Adipose tissue (tissue), 3 donors: ENCODE data around the gene YIF1A. TPM values are rescaled to one million over a fixed set of nuclear protein-coding genes. Genes with fewer than 3 reads are reported as not detected.
"Not testable (repeated sequence)": the region's sequence is repeated elsewhere in the genome, so short reads cannot be mapped to it uniquely, and the experiment has no call there.

Experiments
- H3K27ac ChIP-seq: one replicate; pipeline ENCODE4 v1.5.1; 2013; ENCODE audit warnings: low read depth, low read length
- WGBS, 3 donors: extraction: QIAGEN DNeasy Blood & Tissue Kit; methylation state at CpG; one replicate each; pipeline ENCODE4 v1.1.7; 2013; 5-methylcytosine and 5-hydroxymethylcytosine counted together
- polyA plus RNA-seq, 3 donors: library from polyadenylated mRNA; stranded (reverse); fragments of 200-250 nt; gene quantifications; one replicate each; pipeline ENCODE4 v1.2.3, GENCODE V29; 2013
- donor health status: healthy with polysubstance abuse.
- donor health status: Bipolar disorder and iron deficiency.
- donor health status: healthy.

Gene YIF1A
- polyA plus RNA-seq, 3 donors = 62.9 to 84.3 (median 78.5) TPM

DNA sequence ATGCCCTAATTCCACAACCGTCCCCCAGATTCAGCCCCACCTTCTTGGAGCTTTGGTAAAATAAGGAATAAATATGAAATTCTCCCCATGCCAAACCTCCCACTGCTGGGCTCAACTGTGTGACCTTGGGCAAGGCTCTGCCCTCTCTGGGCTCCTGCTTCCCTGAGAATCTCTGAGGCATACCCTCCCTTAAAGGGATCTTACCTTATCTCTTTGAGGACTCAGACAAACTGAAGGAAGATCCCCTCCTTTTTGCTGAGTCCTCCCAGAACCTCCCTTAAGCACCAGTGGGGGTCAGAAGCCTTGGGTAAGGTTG lies 25.2 kb upstream of the YIF1A start:
- no peak overlapping the region for H3K27ac ChIP-seq
- WGBS, 3 donors = 55 to 100% (median 76%) methylated on average over 1 of the region's 1 CpG

DNA sequence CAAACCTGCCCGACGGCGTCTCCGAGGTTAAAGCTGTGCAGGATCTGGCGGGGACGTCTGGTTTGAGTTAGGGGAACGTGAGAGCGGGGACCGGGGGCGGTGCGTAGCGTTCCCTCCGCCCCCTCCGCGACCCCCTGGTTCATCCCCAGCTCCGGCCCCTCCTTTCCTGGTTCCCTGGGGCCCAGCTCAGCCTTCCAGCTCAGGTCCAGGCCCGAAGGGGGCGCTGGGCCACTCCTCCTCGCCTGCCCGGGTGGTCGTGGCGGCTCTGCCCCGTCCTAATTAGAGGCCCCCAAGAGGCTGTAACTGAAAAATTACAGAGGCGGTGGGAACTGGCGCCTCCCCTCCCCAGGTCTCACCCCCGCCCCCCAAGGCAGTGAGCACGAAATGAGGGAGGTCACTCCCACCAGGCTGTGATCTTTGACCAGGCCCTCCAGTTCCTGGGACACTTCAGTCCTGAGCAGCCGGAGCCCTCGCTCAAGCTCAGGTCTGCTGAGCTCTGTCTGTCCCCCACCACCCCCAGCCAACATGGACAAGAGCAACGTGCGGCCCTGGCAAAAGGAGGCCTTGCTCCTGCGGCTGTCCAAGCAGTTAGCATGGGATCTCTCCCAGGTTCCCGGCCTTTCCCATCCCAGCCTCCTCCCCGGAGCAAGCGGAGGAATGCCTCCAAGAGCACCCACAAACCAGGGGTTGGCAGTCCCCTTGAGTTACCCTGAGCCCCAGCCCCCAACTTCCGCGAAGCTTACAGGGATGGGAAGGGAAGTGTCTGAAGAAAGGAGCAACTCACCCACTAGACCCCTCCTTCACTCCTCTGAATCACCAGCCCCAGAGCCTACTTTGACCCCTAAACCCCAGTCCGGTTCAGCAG lies 24.6 kb upstream of the YIF1A start:
- H3K27ac ChIP-seq = peak overlapping the region; percentile 78
- WGBS, 3 donors = 34 to 45% (median 39%) methylated on average over 32 to 38 of the region's 38 CpGs

DNA sequence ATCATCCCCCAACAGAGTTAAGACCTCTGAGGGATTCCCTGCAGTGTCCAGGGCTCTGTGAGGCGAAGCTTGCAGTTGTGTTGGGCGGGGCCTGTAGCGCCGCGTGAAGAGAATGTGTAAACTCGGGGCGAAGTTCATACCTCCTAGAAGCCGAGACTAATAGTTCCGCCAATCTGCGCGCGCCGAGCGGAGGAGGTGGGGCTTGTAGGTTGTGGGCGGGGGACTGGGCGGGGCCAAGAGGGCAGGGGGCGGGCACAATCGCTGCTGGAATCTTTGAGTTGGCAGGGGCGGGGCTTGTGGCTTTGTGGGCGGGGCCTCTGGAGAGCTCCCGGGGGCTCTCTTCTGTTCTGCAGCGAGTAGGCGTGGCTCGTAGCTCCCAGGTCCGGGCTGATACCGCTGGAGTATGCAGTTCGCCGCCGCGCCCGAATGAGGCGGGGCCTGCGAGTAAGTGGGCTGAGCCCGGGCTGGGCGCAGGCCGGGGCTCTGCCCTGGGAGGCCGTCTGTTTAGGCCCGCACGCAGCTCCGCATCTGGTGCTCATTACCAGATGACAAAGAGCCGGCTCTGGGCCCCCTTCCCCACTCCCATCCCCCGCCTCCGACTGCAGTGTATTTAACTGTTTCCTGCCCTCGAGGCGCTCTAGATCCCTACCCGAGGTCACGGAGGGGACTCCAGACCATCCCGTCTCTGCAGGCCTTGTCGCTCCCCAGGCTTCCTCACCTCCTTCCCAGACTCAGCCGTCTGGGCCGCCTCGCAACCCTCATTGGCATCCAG lies 23.8 kb upstream of the YIF1A start:
- WGBS, 3 donors = 1 to 3% (median 3%) methylated on average over 49 to 52 of the region's 52 CpGs
- peak overlapping the region; percentile 78 for H3K27ac ChIP-seq

DNA sequence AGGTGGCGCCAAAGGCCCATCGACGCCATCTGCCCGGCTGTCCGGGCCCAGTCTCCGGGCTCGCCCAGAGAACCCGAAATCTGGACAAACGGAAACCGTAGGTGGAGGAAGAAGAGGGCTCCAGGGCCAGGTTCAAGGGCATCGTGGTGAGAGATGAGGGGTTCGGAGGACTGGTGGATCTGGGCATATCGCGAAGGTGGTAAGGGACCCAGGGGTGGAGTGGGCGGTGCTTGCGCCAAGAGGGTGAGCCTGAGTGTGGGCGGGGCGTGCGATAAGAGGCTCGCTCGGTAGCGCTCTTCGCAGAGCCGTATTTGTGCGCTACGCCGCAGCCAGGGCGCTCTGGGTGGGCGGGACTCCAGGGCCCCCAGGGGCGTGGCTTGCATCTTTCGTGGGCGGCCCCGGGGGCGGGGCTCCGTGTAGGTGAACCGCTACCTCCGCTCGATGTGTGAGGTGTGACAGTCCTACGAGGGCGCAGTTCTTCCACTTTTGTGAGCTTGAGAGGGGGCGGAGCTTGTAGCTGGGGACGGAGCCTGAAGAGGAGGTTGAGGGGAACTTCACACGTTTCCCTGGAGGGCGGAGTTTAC lies 23.1 kb upstream of the YIF1A start:
- 0 to 1% (median 1%) methylated on average over 44 of the region's 44 CpGs for WGBS, 3 donors

DNA sequence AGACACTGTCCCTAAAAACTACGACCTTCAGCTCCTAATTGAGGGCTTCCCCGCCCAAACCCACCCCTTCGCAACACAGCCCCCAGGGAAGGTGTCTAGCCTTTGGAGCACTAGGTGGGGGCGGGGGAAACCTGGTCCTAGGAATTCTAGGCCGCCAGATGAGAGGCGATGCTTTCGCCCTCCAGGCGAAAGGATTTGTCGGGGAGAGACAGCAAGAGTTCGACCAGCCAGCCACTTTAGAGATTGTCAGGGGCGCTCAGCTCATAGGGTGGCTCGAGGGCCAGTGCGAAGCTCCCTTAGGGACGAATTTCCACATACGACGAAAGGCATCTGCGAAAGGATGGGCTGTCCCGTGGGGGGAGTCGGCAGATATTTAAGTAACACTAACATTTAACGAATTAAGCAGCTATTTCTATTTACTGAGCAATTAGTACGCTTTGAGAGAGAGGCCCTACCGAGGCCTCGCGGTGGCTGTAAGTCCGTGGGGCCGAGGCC lies 22.6 kb upstream of the YIF1A start:
- peak overlapping the region; percentile 21 for H3K27ac ChIP-seq
- 26 to 34% (median 28%) methylated on average over 26 of the region's 26 CpGs for WGBS, 3 donors

More for the DNA sequence above, 23.1 kb upstream of the YIF1A start:
- peak overlapping the region; percentile 21 for H3K27ac ChIP-seq

DNA sequence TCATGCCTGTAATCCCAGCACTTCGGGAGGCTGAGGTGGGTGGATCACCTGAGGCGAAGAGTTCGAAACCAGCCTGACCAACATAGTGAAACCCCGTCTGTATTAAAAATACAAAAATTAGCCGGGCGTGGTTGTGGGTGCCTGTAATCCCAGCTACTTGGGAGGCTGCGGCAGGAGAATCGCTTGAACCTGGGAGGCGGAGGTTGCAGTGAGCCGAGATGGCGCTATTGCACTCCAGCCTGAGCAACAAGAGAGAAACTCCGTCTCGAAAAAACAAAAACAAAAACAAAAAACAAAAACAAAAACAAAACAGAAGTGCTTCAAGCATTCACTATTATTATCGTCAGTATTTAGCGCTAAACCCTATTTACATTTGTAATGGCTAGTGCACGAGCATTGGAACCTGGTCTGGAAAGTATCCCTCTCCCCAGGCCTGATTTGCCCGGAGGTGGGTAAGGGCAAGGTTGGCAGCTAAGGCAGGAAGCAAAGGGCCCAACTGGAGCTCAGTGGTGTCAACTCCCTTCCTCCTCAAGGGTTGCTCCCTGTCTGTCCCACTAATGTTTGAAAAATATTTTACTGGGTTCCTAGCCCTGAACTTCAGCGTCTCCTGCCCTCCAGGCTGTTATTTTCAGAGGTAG lies 22.0 kb upstream of the YIF1A start:
- 85 to 88% (median 87%) methylated on average over 18 of the region's 18 CpGs for WGBS, 3 donors
- H3K27ac ChIP-seq = not testable (repeated sequence)

DNA sequence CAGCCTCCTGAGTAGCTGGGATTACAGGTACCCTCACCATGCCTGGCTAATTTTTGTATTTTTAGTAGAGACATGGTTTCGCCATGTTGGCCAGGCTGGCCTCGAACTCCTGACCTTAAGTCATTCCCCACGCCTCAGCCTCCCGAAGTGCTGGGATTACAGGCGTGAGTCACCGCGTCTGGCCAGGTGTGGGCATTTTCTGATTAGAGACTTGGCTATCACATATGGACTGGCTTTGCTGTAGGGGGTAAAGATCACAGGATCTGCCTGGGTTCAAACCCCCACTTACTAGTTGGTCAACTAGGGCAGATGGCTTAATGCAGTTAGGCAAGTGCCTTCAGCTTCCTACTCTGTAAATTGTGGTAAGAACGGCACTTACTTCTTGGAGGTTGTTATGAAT lies 21.4 kb upstream of the YIF1A start:
- H3K27ac ChIP-seq = no peak overlapping the region
- 69 to 82% (median 78%) methylated on average over 8 of the region's 8 CpGs for WGBS, 3 donors

DNA sequence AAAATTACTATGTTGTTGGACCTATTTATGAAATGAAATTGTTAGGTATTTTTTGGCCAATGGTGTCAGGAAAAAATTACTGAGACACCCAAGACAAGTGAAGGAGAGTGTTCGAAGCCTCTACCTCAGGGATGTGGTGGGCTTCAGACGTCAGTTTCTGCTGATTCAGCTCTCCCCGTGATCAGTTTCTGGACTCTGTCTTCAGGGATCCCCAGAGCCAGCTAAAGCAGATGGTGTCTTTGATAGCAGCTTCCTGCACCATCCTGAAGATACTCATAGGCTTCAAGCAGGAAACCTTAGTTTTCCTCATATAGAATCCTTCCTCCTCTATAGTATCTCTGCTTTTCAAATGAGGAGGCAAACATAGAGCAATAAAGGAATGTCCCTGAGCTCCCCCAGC lies 20.5 kb upstream of the YIF1A start:
- no peak overlapping the region for H3K27ac ChIP-seq
- 41 to 73% (median 50%) methylated on average over 3 of the region's 3 CpGs for WGBS, 3 donors

DNA sequence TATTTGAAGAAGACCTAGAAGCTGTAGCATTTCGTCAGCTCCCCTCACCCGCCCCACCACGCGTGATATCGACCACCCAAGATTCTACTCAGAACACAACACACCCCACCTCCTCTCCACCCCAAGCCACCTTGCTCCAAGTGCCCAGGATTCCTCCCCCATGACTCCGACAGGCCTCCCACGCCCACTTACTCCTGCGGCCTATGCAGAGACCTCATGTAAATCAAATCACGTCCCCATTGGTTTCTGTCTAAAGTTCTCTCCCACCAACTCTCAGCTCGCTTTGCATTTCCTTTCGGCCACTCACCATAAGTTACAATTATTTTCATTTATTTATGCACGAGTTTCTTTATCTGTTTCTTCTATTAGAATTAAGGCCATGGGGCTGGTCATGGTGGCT lies 13.7 kb upstream of the YIF1A start:
- no peak overlapping the region for H3K27ac ChIP-seq
- 83 to 87% (median 85%) methylated on average over 12 of the region's 12 CpGs for WGBS, 3 donors

DNA sequence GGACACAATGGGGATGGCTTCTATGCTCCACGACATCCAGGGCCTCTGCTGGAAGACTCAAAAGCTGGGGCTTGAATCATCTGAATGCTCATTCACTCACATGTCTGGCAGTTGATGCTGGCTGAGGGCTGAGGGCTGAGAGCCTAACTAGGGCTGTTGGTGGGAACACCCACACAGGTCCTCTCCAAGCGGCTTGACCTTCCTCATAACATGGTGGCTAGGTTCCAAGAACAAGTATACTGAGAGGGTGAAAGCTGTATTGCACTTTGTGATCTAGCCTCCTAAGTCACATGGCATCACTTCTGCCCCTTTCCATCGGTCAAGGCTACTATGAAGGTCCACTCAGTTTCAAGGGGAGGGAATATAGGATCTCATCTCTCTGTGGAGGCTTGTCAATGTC lies 10.2 kb upstream of the YIF1A start:
- WGBS, 3 donors = 58 to 74% (median 64%) methylated on average over 3 of the region's 3 CpGs
- H3K27ac ChIP-seq = no peak overlapping the region

DNA sequence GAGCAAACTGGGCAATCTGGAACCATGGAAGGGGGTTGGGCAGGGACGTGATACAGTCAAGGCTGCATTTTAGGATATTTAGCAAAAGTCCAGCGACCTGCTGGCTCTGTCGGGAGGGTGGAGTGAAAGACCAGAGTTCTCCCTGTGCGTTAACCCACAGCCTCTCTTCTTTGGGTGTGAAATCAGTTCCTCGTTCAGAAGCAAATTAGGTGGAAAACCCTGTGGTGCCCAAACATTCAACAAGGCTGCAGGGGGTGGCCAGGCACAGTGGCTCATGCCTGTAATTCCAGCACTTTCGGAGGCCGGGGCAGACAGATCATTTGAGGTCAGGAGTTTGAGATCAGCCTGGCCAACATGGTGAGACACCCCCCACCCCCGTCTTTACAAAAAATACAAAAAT lies 8.7 kb upstream of the YIF1A start:
- no peak overlapping the region for H3K27ac ChIP-seq
- WGBS, 3 donors = 47 to 62% (median 53%) methylated on average over 8 of the region's 8 CpGs

DNA sequence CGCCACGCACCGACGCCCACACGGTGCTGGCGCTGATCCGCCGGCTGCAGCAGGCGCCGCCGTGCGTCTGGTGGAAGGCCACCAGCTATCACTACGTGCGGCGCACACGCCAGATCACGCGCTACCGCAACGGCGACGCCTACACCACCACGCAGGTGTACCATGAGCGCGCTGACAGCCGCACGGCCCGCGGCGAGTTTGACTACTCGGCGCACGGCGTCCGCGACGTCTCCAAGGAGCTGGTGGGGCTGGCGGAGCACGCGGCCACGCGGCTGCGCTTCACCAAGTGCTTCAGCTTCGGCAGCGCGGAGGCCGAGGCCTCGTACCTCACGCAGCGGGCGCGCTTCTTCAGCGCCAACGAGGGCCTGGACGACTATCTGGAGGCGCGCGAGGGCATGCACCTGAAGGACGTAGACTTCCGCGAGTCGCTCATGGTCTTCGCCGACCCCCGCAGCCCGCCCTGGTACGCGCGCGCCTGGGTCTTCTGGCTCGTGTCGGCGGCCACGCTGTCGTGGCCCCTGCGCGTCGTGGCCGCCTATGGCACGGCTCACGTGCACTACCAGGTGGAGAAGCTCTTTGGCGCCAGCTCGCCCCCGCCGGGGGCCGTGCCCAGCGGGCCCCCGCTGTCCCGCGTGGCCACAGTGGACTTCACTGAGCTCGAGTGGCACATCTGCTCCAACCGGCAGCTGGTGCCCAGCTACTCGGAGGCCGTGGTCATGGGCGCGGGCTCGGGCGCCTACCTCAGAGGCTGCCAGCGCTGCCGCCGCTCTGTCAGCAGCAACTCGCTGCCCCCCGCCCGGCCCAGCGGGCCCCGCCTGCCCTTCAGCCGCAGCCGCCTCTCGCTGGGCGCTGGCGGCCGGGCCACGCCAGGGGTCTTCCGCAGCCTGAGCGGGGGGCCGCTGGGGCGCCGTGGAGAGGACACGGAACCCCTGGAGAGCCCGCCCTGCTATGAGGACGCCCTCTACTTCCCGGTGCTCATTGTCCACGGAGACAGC lies 6.0 kb upstream of the YIF1A start:
- 79 to 85% (median 80%) methylated on average over 105 to 123 of the region's 123 CpGs for whole genome bisulfite sequencing, 3 donors
- no peak overlapping the region for H3K27ac ChIP-seq

DNA sequence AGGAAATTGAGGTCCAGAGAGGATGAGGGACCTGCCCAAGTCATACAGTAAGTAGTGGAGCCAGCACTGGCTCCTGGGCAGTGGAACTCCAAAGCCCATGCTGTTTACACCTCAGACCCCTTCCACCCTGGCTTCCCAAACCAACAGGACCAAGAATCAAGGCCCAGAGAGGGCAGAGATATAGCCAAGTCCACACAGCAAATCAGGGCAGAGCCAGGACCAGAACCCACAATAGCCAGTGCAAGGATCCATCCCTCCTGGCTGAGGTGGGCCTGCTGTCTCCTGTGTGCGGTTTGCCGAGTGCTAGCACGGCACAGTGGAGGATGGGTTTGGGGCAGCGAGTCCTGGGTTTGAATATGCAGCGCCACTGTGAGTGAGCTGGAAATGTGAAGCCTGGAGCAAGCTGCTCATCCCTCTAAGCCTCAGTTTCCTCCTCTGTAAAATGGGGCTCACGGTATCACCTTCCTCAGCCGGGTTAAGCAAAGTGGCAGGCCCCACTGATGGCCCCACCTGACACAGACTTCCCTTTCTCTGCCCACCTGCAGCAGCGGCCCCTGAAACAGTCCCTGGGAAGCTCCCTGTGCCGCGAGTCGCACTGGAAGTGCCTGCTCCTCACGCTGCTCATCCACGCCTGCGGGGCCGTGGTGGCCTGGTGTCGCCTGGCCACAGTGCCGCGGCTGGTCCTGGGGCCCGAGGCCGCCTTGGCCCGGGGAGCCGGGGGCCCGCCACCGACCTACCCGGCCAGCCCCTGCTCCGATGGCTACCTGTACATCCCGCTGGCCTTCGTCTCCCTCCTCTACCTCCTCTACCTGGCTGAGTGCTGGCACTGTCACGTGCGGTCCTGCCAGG lies 5.1 kb upstream of the YIF1A start:
- no peak overlapping the region for H3K27ac ChIP-seq
- WGBS, 3 donors = 76 to 83% (median 81%) methylated on average over 28 to 30 of the region's 30 CpGs

DNA sequence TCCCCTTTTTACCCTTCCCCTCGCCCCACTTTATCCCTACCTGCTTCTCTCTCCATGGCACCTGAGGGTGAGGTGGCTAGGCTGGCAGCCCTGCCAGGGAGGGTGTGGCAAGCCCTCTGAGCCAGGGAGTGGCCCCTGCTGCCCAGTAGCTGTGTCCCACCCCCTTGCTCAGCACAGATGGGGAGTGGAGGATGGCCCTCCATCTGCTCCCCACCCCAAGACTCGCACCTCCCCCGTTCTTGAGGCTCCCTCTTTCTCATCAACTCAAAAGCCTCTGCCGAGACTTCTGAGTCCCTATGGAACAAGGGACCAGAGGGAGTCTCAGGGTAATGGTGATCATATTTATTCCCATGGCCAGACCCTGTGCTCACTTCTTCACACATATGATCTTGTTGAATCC lies 4.4 kb upstream of the YIF1A start:
- 78 to 84% (median 80%) methylated on average over 4 of the region's 4 CpGs for WGBS, 3 donors
- no peak overlapping the region for H3K27ac ChIP-seq

DNA sequence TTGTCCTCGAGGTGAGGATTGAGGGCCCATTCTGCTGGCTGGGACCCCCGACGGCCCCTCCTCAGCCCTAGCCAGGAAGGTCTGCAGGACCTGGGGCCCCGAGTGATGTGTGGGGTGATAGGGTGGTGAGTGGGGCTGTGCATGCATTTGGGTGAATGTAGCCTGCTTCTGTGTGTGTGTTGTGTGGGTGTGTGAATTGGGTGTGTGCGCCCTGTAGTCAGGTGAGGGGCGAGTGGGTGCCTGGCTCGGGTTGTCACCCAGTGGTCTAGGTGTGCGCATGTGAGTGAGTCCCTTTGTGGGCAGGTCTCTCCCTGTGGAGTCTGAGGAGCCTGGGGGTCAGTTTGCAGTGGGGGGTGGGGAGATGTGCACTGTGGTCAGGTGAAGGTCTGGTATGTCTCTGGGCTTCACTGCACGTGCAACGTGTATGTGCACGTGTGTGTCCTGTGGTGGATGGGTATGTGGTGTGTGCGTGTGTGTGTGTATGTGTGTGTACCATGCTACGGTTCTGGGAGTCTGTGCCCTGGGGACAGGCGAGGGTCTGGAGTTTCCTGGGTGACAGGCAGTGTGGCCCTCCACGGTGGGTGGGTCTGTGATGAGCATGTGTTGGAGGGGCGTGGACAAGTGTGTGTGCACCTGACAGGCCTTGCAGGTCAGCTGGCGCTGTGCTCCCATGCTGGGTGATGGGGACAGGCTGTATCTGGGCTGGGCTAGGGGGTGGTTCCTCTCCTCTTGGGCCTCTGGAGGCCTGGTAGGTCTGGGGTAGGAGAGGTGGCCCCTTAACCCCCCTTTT lies 3.8 kb upstream of the YIF1A start:
- H3K27ac ChIP-seq = no peak overlapping the region
- WGBS, 3 donors = 49 to 51% (median 50%) methylated on average over 16 to 17 of the region's 17 CpGs
